ENCODE data around the gene LRRC56. TPM values are rescaled to one million over a fixed set of nuclear protein-coding genes. Genes with fewer than 3 reads are reported as not detected.

LRRC56 gene
- total and polyA plus RNA-seq, 2 of the 13 experiments (the other 11 are each of a cell fraction or from before 2014, with no cell fraction given), result 0.11 to 0.29 TPM

DNA sequence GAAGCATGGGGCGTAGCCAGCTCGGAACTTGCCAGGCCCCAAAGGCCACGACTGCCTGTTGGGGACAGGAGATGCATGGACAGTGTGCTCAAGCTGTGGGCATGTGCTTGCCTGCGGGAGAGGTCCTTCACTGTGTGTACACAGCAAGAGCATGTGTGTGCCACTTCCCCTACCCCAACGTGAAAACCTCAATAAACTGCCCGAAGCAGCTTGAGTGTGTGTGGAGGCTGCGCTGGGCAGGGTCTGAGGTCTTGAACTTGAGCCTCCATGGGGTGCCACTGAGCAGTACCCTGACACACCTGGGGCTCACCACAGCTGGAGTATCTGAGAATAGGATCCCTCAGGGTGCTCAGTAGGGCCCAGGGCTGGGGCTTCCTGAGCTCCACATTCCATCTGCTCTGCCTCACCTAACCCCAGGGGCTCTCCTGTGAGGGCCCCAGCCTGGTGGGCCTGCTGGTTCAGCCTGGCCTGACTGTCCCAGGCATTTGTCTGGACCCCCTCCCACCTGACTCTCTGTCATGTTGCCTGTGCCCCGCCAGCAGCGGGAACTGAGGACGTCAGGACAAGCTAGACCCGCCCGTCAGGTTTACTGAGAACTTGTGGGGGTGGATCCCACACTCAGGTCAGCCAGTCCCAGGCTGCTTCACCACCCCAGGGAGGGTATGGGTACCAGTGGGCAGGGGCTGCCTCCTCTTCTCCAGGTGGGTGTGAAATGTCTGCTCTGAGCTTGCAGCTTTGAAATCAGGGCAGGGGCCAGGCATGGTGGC lies 26.7 kb downstream of the LRRC56 start (continued):
- no peak for TF ChIP-seq ZBTB38 (CRISPR knock-in tag; IDR thresholded peaks at IDR 0.05)

DNA sequence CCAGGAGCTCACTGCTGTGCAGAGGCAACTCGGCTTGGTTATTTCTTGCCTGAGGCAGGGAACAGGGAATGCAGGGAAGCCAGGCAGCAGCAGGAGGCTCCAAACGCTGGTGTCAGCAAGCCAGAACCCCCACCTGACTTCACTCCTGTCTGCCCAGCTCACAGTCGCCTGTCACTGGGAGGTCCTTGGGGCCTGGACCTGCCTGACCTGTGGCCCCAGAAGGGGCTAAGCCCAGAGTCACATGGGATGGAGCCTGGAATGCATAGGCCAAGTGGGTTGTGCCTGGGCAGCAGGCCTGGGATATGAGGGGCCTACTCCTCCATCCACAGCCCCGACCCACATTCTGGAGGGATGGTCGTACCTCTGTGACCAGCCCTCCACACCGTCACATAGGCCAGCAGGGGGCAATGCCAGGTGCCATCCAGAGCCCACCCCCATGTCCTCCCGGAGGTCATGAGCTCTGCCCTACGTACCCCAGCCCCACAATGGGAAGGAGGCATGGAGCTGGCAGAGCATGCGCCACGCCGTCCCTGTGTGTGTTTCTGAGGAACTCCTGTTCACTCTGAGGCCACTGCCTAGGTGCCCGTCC lies 28.7 kb downstream of the LRRC56 start:
- Histone ChIP-seq H3K4me3 (replicated peaks in 1 of 3; ENCODE audit: insufficient read depth in 1 of 3, low read depth in 2 of 3, low read length in 3 of 3) (peak overlapping the region in 1 of 3 experiments; percentile 34; a peak in 1 of 6 replicates), H3K4me2 (ENCODE audit: low read depth, low read length) (peak overlapping the region; percentile 80; the same call in 1 of the 2 replicates), H3K27me3 (ENCODE audit: control insufficient read depth in 1 of 2, insufficient read depth in 2 of 2, low read length in 2 of 2) (no peaks in the 10 kb centered on the region; a peak in 1 of 5 replicates), H2AFZ (ENCODE audit: low read length) (no peak overlapping the region), H3K4me1 (ENCODE audit: insufficient read depth, low read length) (peaks cover 66% of the 10 kb centered on the region), H3K9ac (ENCODE audit: insufficient read depth, low read depth, low read length) (peak overlapping the region; percentile 30; the same call in 1 of the 2 replicates), H3K79me2 (ENCODE audit: insufficient read depth, low read length) (peaks cover 24% of the 10 kb centered on the region), H4K20me1 (ENCODE audit: insufficient read depth, low read length) (peaks cover 25% of the 10 kb centered on the region; the same call in 1 of the 2 replicates), H3K27ac (ENCODE audit: extremely low read length, insufficient read depth, low read length) (peak overlapping the region; percentile 36), H3K9me3 (ENCODE audit: low read length) (no peaks in the 10 kb centered on the region), H3K36me3 (replicated peaks in 1 of 2; ENCODE audit: control insufficient read depth in 1 of 2, insufficient read depth in 2 of 2, low read length in 2 of 2) (peaks cover 0 to 2% of the 10 kb centered on the region in 2 experiments; a peak in 3 of 5 replicates)
- FAIRE-seq (no peak), DNase-seq (ENCODE audit: low spot score) (peak; percentile 28), ATAC-seq (peak; percentile 3)
- in situ Hi-C loops (cut with HindIII; ENCODE audit: extremely low pct_ligation_motif_present, low pct_unique_long_range_greater_than_20kb), result no loop called here
- BruUV-seq (replicated peaks), result no TSS peak
- WGBS (ENCODE audit: low lambda C conversion rate), result 68% methylated on average over 8 of the region's 12 CpGs
- POLR2A ChIA-PET, result interaction anchor here (1.8 kb wide), 2 partner anchors 10 to 22 kb away, joined by 5 to 8 read pairs; partner anchors contain the start of gene PHRF1
- intact Hi-C loops (cut with micrococcal nuclease; ENCODE audit: unreplicated experiment), result no loop called here
- CTCF ChIA-PET (ENCODE audit: low intra/inter-chr PET ratio, low total read pairs), result no interaction called here
- TF ChIP-seq ZNF331 (CRISPR knock-in tag; IDR thresholded peaks at IDR 0.05) (no peak), TBP (CRISPR knock-in tag; IDR thresholded peaks at IDR 0.05) (no peak), ISL2 (CRISPR knock-in tag; IDR thresholded peaks at IDR 0.05) (no peak), TP53 (CRISPR knock-in tag; conservative IDR thresholded peaks at IDR 0.05) (no peak), POLR2G (IDR thresholded peaks at IDR 0.05; ENCODE audit: low read depth, low read length) (peak; percentile 70; the same call in 1 of the 2 replicates), ZFP90 (CRISPR knock-in tag; IDR thresholded peaks at IDR 0.05; ENCODE audit: borderline replicate concordance) (no peak), ZNF44 (CRISPR knock-in tag; IDR thresholded peaks at IDR 0.05) (no peak), NCOA2 (CRISPR knock-in tag; IDR thresholded peaks at IDR 0.05) (no peak), RAD51 (IDR thresholded peaks at IDR 0.05; ENCODE audit: borderline replicate concordance) (no peak), MIXL1 (CRISPR knock-in tag; IDR thresholded peaks at IDR 0.05) (no peak), RORA (CRISPR knock-in tag; IDR thresholded peaks at IDR 0.05) (no peak)
- TF ChIP-seq, protein P1, sequence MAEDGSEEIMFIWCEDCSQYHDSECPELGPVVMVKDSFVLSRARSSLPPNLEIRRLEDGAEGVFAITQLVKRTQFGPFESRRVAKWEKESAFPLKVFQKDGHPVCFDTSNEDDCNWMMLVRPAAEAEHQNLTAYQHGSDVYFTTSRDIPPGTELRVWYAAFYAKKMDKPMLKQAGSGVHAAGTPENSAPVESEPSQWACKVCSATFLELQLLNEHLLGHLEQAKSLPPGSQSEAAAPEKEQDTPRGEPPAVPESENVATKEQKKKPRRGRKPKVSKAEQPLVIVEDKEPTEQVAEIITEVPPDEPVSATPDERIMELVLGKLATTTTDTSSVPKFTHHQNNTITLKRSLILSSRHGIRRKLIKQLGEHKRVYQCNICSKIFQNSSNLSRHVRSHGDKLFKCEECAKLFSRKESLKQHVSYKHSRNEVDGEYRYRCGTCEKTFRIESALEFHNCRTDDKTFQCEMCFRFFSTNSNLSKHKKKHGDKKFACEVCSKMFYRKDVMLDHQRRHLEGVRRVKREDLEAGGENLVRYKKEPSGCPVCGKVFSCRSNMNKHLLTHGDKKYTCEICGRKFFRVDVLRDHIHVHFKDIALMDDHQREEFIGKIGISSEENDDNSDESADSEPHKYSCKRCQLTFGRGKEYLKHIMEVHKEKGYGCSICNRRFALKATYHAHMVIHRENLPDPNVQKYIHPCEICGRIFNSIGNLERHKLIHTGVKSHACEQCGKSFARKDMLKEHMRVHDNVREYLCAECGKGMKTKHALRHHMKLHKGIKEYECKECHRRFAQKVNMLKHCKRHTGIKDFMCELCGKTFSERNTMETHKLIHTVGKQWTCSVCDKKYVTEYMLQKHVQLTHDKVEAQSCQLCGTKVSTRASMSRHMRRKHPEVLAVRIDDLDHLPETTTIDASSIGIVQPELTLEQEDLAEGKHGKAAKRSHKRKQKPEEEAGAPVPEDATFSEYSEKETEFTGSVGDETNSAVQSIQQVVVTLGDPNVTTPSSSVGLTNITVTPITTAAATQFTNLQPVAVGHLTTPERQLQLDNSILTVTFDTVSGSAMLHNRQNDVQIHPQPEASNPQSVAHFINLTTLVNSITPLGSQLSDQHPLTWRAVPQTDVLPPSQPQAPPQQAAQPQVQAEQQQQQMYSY (CRISPR knock-in tag; IDR thresholded peaks at IDR 0.05), result no peak
- TF ChIP-seq, protein P2, sequence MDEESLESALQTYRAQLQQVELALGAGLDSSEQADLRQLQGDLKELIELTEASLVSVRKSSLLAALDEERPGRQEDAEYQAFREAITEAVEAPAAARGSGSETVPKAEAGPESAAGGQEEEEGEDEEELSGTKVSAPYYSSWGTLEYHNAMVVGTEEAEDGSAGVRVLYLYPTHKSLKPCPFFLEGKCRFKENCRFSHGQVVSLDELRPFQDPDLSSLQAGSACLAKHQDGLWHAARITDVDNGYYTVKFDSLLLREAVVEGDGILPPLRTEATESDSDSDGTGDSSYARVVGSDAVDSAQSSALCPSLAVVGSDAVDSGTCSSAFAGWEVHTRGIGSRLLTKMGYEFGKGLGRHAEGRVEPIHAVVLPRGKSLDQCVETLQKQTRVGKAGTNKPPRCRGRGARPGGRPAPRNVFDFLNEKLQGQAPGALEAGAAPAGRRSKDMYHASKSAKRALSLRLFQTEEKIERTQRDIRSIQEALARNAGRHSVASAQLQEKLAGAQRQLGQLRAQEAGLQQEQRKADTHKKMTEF (CRISPR knock-in tag; IDR thresholded peaks at IDR 0.05), result no peak
- TF ChIP-seq, protein P3, sequence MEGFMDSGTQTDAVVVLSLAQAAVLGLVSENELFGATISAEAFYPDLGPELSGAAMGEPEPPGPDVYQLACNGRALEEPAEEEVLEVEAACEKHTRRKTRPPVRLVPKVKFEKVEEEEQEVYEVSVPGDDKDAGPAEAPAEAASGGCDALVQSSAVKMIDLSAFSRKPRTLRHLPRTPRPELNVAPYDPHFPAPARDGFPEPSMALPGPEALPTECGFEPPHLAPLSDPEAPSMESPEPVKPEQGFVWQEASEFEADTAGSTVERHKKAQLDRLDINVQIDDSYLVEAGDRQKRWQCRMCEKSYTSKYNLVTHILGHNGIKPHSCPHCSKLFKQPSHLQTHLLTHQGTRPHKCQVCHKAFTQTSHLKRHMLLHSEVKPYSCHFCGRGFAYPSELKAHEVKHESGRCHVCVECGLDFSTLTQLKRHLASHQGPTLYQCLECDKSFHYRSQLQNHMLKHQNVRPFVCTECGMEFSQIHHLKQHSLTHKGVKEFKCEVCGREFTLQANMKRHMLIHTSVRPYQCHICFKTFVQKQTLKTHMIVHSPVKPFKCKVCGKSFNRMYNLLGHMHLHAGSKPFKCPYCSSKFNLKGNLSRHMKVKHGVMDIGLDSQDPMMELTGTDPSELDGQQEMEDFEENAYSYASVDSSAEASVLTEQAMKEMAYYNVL (CRISPR knock-in tag; IDR thresholded peaks at IDR 0.05; ENCODE audit: borderline replicate concordance), result no peak
